ENCODE results near the gene BNC2.
A peak's percentile ranks its signal among the peaks of the same experiment; 100 is the strongest.

BNC2 gene

DNA sequence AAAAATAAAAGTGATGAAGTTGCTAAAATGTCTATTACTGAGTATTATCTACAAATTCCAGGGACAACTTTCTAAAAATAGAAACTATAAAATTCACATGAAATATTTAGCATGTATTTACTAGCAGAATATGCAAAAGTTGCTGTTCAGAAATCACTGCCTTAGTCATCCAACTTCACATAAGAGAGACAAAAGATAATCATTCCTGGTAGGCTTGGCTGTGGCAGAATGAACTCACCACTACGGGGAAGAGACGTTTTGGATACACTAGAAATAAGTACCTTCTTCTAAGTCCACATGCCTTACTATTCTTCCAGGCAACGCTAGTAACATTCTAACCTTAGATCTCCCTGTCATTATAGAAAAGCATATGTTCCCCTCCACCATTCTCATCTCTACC, 272.2 kb downstream of the BNC2 start:
- DNase-seq (ENCODE audit: low read depth), result no peak

DNA sequence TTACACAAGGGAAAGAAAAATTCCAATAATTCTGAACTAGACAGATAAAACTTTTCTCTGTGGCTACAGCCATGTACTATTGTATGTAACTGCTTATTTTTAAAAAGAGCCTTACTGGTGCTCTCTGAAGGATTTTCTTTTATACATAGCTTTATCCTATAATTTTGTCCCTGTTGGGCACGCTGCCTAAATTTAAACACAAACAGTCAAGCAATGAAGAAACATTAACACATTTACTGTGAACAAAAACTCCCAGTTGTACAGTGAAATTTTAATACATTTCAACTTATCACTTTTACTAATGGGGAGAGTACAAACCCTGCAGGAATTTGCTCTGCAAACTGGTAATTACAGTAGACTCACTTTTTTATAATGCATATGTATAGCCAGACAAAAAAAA, 273.3 kb downstream of the BNC2 start:
- no peak for DNase-seq (ENCODE audit: low read depth)

DNA sequence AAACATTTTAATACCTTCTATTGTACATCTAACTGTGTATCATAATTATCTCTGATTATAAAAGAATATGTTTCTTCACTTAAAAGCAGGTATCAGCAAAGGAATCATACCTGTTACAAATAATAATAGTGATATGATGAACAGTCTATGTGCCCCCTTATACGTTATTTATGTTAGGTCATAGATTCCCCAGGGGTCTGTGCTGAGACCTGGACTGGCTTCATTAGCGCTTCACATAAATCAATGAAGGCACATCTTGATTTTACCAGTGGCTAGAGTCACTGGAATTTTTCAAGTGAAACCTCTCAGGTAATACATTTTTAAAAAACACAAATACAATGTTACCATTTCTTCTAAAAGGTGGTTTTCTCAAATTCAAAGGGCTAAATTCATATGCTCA, 275.2 kb downstream of the BNC2 start:
- no peak for DNase-seq (ENCODE audit: low read depth)

DNA sequence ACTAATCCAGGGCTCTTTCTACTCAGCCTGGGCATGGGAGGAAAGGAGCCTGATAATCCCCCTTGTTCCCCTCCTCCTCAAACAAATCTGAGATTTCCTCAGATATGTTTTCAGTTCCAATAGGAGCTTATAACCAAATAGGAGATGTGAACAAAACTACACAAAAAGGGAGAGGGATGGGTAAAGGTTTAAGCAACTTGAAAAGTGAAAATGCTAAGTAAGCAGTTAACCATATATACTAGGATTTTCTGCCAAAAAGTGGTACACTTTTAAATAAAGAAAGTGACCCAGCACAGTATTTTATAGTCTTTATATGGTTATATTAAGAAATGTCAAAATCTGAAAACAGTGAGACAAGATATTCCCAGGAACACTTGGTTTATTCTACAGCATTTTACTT, 275.7 kb downstream of the BNC2 start:
- no peak for DNase-seq (ENCODE audit: low read depth)

DNA sequence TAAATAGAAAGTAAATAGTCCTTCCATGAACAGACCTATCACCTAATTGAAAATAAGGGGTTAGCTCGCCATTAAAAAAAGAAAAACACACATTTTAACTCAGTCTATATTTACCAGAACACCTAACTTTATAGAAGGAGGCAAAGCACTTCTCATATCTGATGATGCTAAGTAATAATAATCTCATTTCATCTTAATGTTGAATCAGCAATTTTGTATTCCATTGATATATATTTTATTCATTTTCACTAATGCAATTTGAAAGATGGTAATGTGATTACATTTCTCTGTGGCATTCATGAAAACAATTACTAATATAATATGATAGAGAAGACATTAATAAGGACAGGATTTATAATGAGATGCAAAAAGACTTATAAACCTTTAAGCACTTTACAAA, 276.7 kb downstream of the BNC2 start:
- DNase-seq (ENCODE audit: low read depth), result no peak

DNA sequence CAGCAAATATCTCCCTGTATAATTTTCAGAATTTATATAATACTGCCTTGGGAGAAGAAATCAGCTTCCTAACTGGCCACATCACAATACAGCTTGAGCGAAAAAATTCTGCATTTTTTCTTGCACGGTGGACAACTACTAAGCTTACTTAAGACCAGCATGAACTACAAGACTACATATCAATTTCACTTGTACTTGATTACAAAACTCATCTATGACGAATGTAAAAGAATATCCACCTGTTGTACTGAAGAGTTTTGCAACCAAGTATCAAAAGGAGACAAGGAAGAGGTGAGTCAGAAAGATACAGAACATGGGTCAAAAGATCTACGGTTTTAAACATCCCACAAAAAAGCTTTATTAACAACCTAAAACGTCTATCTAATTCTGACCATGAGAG, 279.4 kb downstream of the BNC2 start:
- DNase-seq (ENCODE audit: low read depth), result no peak

DNA sequence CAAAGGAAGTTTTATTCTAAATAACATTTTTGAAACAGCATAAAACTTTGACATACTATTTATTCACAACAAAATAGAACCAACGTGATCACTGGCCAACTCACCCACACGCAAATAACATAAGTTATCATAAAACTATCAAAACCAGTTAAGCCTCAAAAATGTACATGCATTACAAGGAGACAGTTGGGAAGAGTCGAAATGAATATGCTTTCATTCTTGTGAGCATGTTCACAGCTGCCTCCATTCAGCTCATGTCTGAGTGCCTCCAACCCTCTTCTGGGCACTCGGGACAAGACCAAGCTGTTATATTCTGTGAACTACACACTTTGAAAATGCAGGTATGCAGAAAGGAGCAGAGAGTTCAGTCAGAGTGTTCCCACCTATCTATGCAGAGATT, 284.9 kb downstream of the BNC2 start:
- DNase-seq (ENCODE audit: low read depth), result no peak

DNA sequence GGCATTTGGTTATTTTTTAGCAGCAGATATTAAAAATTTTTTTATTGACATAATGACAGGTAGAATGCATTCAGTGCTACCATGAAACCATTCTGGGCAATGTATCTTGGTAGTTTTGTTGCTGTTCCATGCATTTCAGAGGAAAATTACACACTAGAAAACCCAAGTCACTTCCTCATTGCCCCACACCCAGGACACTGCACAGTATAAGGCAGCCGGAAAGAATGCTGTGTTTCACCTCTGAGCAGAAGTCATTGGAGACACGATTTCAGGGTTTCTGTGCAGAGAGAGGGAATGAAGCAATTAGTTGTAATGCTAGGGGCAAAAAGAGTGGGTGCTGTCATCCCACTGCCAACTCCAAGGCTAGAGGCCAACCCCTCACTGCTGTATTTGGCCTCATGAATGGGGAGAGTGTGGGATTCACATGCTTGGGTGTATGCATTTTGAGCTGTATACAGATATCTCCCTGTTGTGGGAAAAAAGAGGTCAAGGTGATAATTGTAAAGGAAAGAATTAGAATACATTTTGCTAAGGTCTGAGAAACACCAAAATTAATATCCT, 290.5 kb downstream of the BNC2 start:
- no peak for DNase-seq (ENCODE audit: low read depth)

DNA sequence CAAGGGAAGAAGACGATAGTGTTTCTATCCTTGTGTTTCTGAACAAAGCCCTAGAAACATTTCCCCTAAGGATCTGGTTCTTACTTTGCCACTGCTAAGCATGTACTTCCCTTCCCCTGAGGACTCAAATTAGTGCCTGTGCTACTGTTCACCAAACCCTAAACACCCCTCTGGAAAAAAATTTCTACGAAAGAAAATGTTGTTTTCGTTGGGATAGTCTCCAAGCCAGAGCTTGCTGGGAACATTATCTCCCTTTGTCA, 294.6 kb downstream of the BNC2 start:
- DNase-seq (ENCODE audit: low read depth), result no peak

DNA sequence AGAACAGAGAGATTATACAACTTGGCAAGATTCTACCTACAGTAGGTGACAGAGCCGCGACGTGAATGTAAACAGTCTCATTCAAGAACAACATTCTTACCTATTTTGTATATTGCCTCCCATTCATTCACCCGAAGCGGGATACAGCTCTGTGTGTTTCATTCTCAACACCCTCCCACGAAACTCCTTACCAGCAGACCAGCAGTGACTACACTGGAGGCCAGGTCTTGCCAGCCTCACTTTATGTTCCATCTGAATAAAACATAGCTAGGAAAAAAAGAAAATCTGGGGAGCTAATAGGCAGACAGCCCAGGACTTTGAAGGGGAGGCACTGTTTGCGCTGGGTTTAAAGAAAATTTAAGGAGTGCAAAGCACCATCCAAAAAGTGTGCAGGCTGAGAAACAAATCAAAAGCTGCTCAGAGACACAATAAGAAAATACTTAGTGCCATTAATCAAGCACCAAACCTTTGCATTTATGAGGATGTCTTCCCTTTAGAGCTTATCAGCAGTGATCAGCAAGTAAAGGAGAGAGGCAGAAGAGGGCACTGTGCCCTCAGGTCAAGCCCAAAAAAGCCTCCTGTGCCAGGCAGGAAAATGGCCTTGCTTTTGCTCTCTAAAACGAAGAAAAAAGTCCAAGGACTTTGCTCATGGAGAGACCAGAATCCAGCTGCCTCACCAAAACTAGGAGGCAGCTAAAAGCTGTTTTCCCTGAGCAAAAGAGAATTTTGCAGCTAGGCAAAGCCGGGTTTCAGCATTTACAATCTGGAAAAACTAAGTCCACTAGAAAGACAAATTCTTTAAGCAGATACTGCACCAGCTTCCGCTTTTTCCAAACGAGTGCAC, 295.1 kb downstream of the BNC2 start:
- peak; percentile 27 for DNase-seq (ENCODE audit: low read depth)

DNA sequence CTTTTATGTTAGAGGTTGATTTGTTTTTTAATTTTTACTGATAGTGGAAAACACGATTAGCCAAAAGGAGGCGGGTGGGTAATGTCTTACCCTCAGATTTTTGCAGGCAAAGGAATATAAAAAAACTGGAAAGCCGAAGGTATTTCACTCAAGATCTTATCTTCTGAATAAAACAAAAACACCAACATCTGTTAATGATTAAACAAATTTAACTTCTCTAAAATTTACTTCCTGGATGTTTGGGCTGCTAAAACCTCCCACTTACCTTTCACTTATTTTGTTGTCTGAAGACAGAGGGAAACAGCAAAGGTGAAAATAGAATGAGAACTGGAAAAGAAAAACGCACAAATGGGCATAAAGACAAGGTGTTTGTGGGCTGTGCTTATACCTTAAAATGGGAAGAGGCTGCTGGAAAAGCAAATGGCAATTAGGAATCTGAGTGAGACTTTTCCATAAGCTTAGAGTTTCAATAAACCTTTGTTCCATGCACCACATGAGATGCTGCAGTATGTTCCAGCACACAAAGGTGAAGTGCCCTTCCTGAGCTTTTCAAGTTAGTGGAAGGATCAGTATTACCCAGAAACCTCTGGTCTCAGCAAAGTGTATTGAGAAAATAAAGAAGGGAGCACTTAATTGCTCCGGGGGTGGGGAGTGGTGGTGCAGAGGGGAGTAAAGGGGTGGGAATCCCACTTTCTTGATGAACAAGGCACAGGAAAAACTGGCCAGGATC, 298.3 kb downstream of the BNC2 start:
- no peak for DNase-seq (ENCODE audit: low read depth)

DNA sequence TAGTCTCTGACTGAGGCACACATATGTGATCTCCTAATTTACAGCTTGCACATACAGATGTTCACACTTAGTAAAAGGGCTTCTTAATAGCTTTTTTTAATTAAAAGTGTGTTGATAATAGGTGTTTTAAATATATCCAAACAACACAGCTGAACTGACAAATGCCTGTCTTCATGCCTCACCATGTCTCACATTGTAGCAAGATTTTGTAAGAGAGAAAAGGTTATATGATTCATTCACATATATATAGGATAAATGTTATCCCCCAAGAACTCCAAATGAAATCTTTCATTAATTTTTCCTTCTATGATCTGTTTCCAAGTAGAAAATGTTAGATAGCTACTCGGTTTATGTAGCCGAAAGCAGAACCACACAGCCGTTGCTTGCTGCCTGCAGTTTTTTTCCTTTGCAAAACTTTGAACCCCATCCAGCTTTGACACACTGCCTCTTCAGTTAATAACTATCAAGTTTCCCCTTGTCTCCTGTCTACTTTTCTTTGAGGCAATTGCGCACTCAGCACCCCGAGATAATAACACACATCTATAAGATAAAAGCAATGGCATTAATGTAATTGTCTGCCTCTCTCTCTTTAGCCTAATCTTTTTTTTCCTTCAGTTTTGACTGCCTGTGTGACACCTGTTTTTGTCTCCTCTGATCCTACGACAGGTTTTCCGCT, 299.2 kb downstream of the BNC2 start:
- DNase-seq (ENCODE audit: low read depth), result no peak

DNA sequence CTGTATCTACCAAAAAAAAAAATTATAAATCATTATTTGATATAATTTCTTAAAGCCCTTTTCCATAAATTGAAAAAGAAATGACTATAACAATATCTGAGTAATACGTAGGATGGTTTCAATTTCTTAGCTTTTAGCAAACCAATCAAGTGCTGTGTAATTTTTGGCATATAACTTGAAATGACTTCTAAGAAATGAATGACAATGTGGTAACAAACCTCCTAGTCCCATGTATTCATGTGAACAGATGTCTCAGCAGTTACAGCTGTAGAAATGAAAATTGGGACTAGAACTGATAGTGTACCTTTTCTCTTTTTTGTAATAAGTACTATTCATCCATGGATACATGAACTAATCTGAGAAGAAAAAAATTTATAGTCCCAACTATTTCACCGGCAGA, 307.0 kb downstream of the BNC2 start:
- no peak for DNase-seq (ENCODE audit: low read depth)

DNA sequence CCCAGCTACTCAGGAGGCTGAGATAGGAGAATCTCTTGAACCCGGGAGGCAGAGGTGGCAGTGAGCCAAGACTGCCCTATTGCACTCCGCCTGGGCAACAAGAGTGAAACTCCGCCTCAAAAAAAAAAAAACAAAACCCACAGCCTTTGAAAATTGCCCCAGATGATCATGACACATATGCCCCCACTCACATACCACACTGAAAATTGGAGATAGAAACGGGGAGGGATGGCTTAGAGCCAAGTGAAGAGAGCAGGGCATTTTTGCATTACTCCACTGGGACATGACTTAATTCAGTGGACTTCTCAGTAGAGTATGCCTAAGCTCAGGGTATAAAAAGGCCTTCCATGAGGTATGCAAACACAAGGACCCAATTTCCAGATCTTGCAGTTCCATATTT, 309.3 kb downstream of the BNC2 start:
- DNase-seq (ENCODE audit: low read depth), result no peak

DNA sequence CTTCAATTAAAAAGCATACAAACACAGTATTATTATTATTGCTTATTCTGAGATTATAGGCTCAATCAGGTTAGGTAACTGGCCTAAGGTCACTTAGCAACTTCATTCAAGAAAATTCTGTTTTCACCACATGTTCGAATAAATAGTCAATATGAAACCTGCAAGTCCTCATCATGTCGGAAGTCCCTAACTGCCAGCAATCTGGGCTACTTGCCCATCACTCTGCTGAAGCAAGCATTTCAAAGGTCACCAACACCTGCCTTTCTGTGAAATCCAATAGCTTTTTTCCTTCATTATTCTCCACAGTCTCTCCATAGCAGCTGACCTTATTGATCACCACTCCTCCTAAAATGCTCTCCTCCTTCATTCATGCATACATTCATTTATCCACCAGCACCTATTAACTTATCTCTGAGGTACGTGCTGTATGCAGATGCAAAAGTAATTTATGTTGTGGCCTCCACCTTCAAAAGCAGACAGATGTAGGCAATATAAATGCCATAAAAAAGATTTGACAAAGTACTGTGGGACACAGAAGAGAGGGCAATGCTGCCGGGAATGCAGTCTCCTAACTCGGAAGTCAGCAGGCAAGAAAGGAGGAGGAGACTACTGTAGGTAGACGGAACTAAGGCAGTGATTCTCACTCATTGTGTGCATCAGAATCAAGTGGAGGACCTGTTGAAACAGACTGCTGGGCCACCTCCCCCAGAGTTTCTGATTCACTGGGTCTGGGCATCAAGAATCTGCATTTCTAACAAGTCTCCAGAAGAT, 310.9 kb downstream of the BNC2 start:
- no peak for DNase-seq (ENCODE audit: low read depth)

DNA sequence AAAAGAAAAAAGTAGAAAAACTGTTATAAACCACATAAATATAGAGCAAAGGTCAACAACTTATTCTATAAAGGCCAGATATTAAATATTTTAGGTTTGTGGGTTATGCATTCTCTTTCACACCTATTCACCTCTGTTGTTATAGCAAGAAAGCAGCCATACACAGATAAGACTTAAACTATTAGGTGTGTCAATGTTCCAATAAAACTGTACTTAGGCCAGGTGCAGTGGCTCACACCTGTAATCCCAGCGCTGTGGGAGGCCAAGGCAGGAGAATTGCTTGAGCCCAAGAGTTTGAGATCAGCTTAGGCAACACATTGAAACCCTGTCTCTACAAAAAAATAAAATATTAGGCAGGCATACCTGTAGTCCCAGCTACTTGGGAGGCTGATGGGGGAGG, 314.7 kb downstream of the BNC2 start:
- no peak for DNase-seq (ENCODE audit: low read depth)

DNA sequence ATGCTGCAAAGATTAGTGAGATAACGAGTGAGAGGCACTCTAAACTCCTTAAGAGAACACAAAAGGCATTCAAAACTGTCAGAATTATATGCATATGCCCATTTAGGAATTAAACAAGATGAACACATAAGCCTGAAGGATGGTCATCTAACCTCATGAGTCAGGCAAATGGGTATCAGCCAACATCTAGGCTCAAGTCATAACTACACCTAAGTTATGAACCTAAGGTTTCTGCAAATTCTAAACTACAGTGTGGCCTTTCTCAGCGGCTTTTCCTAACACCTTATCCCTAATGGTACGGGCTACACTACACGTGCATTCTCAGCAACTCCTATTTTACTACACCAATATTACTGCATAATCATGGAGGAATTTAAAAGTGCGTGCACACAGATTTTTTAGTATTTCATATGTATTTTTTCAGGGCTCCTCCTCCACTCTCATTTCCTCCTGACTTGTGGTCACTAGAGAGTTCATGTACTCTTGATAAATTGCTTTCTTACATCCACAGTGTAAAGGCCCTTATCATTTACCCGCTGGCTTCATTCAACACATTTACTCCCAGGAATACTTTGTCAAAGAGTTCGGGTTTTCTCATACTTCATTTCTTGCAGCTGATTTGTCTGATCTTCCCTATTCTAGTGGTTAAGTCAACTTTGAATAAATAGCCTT, 316.5 kb downstream of the BNC2 start:
- no peak for DNase-seq (ENCODE audit: low read depth)

DNA sequence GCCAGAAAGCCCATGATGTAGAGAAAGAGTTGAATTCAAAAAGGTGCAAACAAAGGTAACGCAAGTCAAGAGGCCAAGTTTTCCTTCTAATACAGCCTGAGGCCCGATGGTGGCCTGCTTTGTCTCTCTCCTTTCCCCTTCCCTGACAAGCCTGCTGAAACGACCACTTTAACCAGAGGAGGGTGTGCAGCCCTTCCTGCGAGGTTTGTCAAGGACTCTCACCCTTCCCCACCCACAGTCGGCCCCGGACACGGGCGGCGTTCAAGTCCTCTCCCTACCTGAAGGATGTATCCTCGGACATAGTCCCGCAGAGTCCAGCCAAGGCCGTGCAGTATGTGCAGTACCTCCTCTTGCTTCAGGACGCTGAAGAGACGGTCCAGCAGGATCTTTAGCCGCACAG, 318.2 kb downstream of the BNC2 start:
- no peak for DNase-seq (ENCODE audit: low read depth)

DNA sequence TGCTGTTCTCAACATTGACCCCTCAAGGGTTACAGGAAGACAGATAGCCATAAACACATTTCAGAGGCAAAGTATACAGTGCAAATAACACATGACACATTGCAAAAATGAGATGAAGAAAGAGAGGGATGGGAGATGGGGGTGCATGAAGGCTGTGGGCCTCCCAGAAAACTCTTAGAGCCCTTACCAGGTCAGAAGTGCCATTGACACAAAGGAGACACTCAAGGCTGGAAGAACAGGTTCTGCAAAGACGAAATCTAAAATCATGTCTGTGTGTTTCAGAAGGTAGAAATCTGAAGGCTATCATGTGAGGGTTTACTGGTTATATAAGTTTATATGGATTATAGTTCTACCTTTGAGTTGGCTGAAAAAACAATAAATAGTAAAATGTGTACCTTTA, 318.8 kb downstream of the BNC2 start:
- DNase-seq (ENCODE audit: low read depth), result no peak

DNA sequence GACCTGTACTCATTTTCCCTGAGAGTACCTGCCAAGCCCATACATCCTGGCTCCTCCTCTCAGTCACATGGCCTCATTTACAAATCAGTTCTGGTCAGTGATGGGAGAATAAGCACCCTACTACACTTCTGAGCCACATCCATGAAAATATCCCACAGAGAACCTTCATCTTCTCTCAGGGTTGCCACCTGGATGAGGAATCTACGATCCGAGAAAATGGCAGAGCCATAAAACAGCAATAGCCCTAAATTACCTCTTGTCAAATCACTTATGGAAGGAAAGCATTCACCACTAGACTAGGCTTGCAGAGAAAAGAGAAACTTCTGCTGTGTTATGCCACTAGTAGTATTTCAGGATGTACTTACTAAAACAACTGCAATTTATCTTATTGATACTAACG, 324.8 kb downstream of the BNC2 start:
- DNase-seq (ENCODE audit: low read depth), result no peak

DNA sequence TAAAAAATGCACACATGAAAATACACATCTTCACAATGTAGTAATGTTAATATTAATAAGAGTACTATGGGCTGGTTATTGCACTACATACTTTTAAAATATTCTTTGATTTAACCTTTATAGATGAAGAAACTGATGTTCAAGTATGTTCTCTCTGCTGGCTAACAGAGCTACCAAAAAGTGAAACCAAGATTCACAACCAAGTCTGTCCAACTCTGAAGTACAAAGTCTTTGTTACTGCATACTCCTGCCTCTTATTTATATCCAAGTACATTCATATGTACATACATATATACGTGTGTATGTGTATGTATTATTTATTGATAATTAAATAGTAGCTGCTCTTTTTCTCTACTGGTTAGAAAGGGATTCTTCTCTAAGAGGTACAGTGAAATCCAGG, 325.6 kb downstream of the BNC2 start:
- no peak for DNase-seq (ENCODE audit: low read depth)

DNA sequence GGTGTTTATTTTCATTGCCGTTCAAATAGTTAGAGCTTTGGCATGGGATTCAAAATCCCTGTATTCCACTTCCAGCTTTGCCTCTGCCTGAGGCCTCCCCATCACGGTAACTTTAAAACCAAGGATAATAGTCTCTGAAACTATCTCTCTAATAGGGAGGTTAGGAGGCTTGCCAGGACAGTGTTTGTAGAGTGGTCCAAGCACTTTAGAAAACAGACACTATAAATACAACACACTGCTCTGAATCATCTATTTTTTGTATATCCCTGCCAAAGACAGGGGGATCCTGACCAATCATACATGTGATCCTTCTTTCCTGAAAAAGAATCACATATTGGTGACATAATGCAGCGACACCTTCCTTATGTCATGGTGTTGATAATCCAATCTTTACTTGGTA, 326.8 kb downstream of the BNC2 start:
- no peak for DNase-seq (ENCODE audit: low read depth)

Measured in fibroblast of gingiva (primary cell).